ENCODE measurements around the gene VIM.
A peak's percentile ranks its signal among the peaks of the same experiment; 100 is the strongest.
"Not testable (repeated sequence)": the region's sequence is repeated elsewhere in the genome, so short reads cannot be mapped to it uniquely, and the experiment has no call there.

VIM gene

DNA sequence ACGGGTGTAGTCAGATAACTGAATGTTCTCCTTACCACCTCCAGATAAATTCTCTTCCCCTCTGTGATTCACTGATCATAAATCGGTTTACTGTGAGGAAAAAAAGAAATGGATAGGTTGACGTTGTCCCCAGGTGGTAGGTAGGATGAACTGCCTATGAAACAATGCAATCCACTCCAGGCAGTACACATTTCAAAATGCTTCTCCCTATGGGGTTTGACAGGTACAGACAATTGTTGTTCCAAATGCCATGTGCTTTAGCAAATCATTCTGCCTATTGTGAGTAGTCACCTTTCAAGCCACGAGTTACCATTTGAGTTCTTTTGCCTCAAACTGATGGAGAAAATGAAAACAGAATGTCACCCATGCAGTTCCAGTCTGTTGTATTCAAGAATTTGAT is 21.8 kb downstream of the VIM start:
- H3K9ac ChIP-seq (ENCODE audit: low read length), result no peak overlapping the region
- H3K18ac ChIP-seq (ENCODE audit: low read length), result no peak overlapping the region
- no peak for DNase-seq
- no peak overlapping the region for H4K91ac ChIP-seq (ENCODE audit: low read depth, low read length)
- H3K79me1 ChIP-seq (ENCODE audit: low read length), result no peaks in the 10 kb centered on the region
- H3K4ac ChIP-seq (ENCODE audit: low read depth, low read length), result no peak overlapping the region
- H3K36me3 ChIP-seq (ENCODE audit: control insufficient read depth in 1 of 2, insufficient read depth in 2 of 2, low read length in 2 of 2), result no peaks in the 10 kb centered on the region
- H3K23ac ChIP-seq (ENCODE audit: low read length), result no peak overlapping the region
- no peak overlapping the region for H2BK12ac ChIP-seq (ENCODE audit: low read length)
- no peak overlapping the region for H4K12ac ChIP-seq (ENCODE audit: low read depth, low read length)
- H3K4me1 ChIP-seq (ENCODE audit: control insufficient read depth in 1 of 2, insufficient read depth in 2 of 2, low read length in 2 of 2), result no peaks in the 10 kb centered on the region
- H2AFZ ChIP-seq (ENCODE audit: insufficient read depth, low read length, poor library complexity), result no peak overlapping the region
- H4K8ac ChIP-seq (ENCODE audit: low read depth, low read length), result no peak overlapping the region
- H3K79me2 ChIP-seq (ENCODE audit: control insufficient read depth, insufficient read depth, low read length, poor library complexity), result no peaks in the 10 kb centered on the region
- no CpG with 5 or more reads among the region's 4 CpGs for WGBS (ENCODE audit: extremely low coverage, insufficient coverage, insufficient read length)
- no peak overlapping the region for H2AK5ac ChIP-seq (ENCODE audit: low read length)
- no peaks in the 10 kb centered on the region for H3K27me3 ChIP-seq (ENCODE audit: insufficient read depth, low read length)
- H3K14ac ChIP-seq (ENCODE audit: low read length), result no peak overlapping the region
- no peak overlapping the region for H3K4me3 ChIP-seq (ENCODE audit: low read depth, low read length)
- H2BK5ac ChIP-seq (ENCODE audit: low read depth, low read length, poor library complexity), result no peak overlapping the region
- H3K27ac ChIP-seq (ENCODE audit: low read depth, low read length), result no peak overlapping the region
- H3K9me3 ChIP-seq (ENCODE audit: insufficient read depth, low read depth, low read length), result no peaks in the 10 kb centered on the region
- H2BK120ac ChIP-seq (ENCODE audit: insufficient read depth, low read length, poor library complexity), result no peak overlapping the region
- H3K4me2 ChIP-seq (ENCODE audit: low read length), result no peak overlapping the region

- no peak overlapping the region for H3K9ac ChIP-seq (ENCODE audit: low read length)
- H3K4ac ChIP-seq (ENCODE audit: low read depth, low read length), result no peak overlapping the region
- H3K23ac ChIP-seq (ENCODE audit: low read length), result no peak overlapping the region
- no peaks in the 10 kb centered on the region for H3K4me1 ChIP-seq (ENCODE audit: control insufficient read depth in 1 of 2, insufficient read depth in 2 of 2, low read length in 2 of 2)
- H2AK5ac ChIP-seq (ENCODE audit: low read length), result peak overlapping the region; percentile 42
- no peak overlapping the region for H3K14ac ChIP-seq (ENCODE audit: low read length)
- no peak overlapping the region for H2BK12ac ChIP-seq (ENCODE audit: low read length)
- no peak for DNase-seq
- no peaks in the 10 kb centered on the region for H3K79me2 ChIP-seq (ENCODE audit: control insufficient read depth, insufficient read depth, low read length, poor library complexity)
- H4K8ac ChIP-seq (ENCODE audit: low read depth, low read length), result no peak overlapping the region
- no peak overlapping the region for H2BK120ac ChIP-seq (ENCODE audit: insufficient read depth, low read length, poor library complexity)
- no peaks in the 10 kb centered on the region for H3K9me3 ChIP-seq (ENCODE audit: insufficient read depth, low read depth, low read length)
- no peak overlapping the region for H4K91ac ChIP-seq (ENCODE audit: low read depth, low read length)
- no peak overlapping the region for H3K4me3 ChIP-seq (ENCODE audit: low read depth, low read length)
- H2BK5ac ChIP-seq (ENCODE audit: low read depth, low read length, poor library complexity), result no peak overlapping the region
- no peak overlapping the region for H4K12ac ChIP-seq (ENCODE audit: low read depth, low read length)
- H3K79me1 ChIP-seq (ENCODE audit: low read length), result no peaks in the 10 kb centered on the region
- no peak overlapping the region for H3K4me2 ChIP-seq (ENCODE audit: low read length)
- no peaks in the 10 kb centered on the region for H3K36me3 ChIP-seq (ENCODE audit: control insufficient read depth in 1 of 2, insufficient read depth in 2 of 2, low read length in 2 of 2)
- no CpG with 5 or more reads among the region's 2 CpGs for WGBS (ENCODE audit: extremely low coverage, insufficient coverage, insufficient read length)
- H2AFZ ChIP-seq (ENCODE audit: insufficient read depth, low read length, poor library complexity), result no peak overlapping the region
- H3K27ac ChIP-seq (ENCODE audit: low read depth, low read length), result no peak overlapping the region
- no peak overlapping the region for H3K18ac ChIP-seq (ENCODE audit: low read length)
- no peaks in the 10 kb centered on the region for H3K27me3 ChIP-seq (ENCODE audit: insufficient read depth, low read length)
Observed at GRCh38 chr10:17250736-17251135, 22.7 kb downstream of the VIM start.

- not testable (repeated sequence) for H3K9ac ChIP-seq (ENCODE audit: low read length); H4K91ac ChIP-seq (ENCODE audit: low read depth, low read length); H2BK120ac ChIP-seq (ENCODE audit: insufficient read depth, low read length, poor library complexity); H2AK5ac ChIP-seq (ENCODE audit: low read length); H3K4ac ChIP-seq (ENCODE audit: low read depth, low read length); H3K4me1 ChIP-seq (ENCODE audit: control insufficient read depth in 1 of 2, insufficient read depth in 2 of 2, low read length in 2 of 2); H4K8ac ChIP-seq (ENCODE audit: low read depth, low read length); H3K23ac ChIP-seq (ENCODE audit: low read length); H2BK5ac ChIP-seq (ENCODE audit: low read depth, low read length, poor library complexity); H3K9me3 ChIP-seq (ENCODE audit: insufficient read depth, low read depth, low read length); H3K27ac ChIP-seq (ENCODE audit: low read depth, low read length); H4K12ac ChIP-seq (ENCODE audit: low read depth, low read length); H3K18ac ChIP-seq (ENCODE audit: low read length); H3K79me2 ChIP-seq (ENCODE audit: control insufficient read depth, insufficient read depth, low read length, poor library complexity); H3K79me1 ChIP-seq (ENCODE audit: low read length); H2BK12ac ChIP-seq (ENCODE audit: low read length); DNase-seq; H3K27me3 ChIP-seq (ENCODE audit: insufficient read depth, low read length); H3K14ac ChIP-seq (ENCODE audit: low read length); H3K4me3 ChIP-seq (ENCODE audit: low read depth, low read length); H3K36me3 ChIP-seq (ENCODE audit: control insufficient read depth in 1 of 2, insufficient read depth in 2 of 2, low read length in 2 of 2); H3K4me2 ChIP-seq (ENCODE audit: low read length); H2AFZ ChIP-seq (ENCODE audit: insufficient read depth, low read length, poor library complexity)
- no CpG with 5 or more reads among the region's 2 CpGs for WGBS (ENCODE audit: extremely low coverage, insufficient coverage, insufficient read length)
Observed at GRCh38 chr10:17254543-17255050, 26.6 kb downstream of the VIM start.

DNA sequence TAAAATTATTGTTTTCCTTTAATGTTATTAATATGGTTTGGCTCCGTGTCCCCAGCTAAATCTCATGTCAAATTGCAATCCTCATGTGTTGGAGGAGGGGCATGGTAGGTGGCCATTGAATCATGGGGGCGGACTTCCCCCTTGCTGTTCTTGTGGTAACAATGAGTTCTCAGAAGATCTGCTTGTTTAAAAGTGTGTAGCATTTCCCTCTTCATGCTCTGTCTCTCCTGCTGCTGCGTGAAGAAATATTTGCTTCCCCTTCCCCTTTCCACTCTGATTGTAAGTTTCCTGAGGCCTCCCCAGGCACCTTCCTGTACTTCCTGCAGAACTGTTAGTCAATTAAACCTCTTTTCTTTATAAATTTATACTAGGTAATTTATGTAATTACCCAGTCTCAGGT is 27.5 kb downstream of the VIM start:
- Histone ChIP-seq H3K4me2 (ENCODE audit: low read length) (no peak overlapping the region), H4K12ac (ENCODE audit: low read depth, low read length) (no peak overlapping the region), H3K79me1 (ENCODE audit: low read length) (no peaks in the 10 kb centered on the region), H4K91ac (ENCODE audit: low read depth, low read length) (no peak overlapping the region), H3K23ac (ENCODE audit: low read length) (no peak overlapping the region), H3K4me1 (ENCODE audit: control insufficient read depth in 1 of 2, insufficient read depth in 2 of 2, low read length in 2 of 2) (no peaks in the 10 kb centered on the region), H2BK12ac (ENCODE audit: low read length) (no peak overlapping the region), H3K9me3 (ENCODE audit: insufficient read depth, low read depth, low read length) (no peaks in the 10 kb centered on the region), H4K8ac (ENCODE audit: low read depth, low read length) (no peak overlapping the region), H3K4ac (ENCODE audit: low read depth, low read length) (no peak overlapping the region), H2BK5ac (ENCODE audit: low read depth, low read length, poor library complexity) (no peak overlapping the region), H3K27me3 (ENCODE audit: insufficient read depth, low read length) (no peaks in the 10 kb centered on the region), H2AK5ac (ENCODE audit: low read length) (no peak overlapping the region), H3K36me3 (ENCODE audit: control insufficient read depth in 1 of 2, insufficient read depth in 2 of 2, low read length in 2 of 2) (no peaks in the 10 kb centered on the region), H3K27ac (ENCODE audit: low read depth, low read length) (no peak overlapping the region), H3K9ac (ENCODE audit: low read length) (no peak overlapping the region), H3K4me3 (ENCODE audit: low read depth, low read length) (no peak overlapping the region), H3K18ac (ENCODE audit: low read length) (no peak overlapping the region), H2AFZ (ENCODE audit: insufficient read depth, low read length, poor library complexity) (no peak overlapping the region), H3K79me2 (ENCODE audit: control insufficient read depth, insufficient read depth, low read length, poor library complexity) (no peaks in the 10 kb centered on the region), H3K14ac (ENCODE audit: low read length) (no peak overlapping the region), H2BK120ac (ENCODE audit: insufficient read depth, low read length, poor library complexity) (no peak overlapping the region)
- WGBS (ENCODE audit: extremely low coverage, insufficient coverage, insufficient read length), result no CpG with 5 or more reads among the region's 3 CpGs
- DNase-seq, result no peak

Measured in trophoblast cell (in vitro differentiated cells and primary cell).